ENCODE results near the gene CAPG. TPM values are rescaled to one million over a fixed set of nuclear protein-coding genes. Genes with fewer than 3 reads are reported as not detected.
A peak's percentile ranks its signal among the peaks of the same experiment; 100 is the strongest.

Gene CAPG
- total and polyA plus RNA-seq, 9 of the 15 experiments (the other 6 are each of a cell fraction or from before 2014, with no cell fraction given) = 10.6 to 90.4 (median 56.0) TPM

DNA sequence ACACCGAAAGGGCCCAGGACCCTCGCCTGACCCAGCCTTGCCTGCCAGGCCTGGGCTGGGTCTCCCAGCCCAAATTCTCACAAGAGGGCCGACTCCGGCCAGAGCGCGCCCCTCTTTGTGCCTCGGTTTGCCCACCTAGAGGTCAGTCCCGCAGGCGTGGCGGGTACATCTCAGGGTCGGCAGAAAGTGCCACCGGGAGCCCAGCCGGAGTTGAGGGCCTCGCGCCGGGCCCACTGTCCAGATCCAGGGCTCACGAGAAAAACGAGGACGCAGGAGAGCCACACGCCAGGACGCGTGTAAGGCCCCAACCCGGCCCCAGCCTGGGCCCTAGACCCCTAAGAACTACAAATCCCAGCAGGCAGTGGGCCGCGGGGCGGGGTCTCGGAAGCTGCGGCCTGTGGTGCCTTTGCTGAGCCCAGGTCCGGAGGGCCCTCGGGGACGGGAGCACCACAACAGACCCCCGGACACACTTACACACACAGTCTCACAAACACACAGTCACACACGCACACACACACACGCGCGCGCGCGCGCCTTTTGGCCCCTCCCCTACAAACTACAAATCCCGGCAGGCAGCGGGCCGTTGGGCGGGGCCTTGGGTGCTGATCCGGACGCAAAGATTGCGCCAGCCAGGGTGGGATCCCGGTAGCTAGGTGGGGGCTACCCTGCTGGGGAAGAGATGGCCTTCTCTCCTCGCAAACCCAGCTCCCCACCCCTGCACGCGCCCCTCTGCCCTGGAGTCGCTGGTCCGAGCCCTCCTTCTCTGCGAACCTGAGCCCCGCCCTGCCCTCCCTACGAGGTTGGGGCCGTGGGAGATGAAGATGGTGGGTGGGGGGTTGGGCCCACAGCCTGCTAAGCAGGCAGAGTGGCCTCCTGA lies 8.2 kb upstream of the CAPG start, which contains the start of gene SH2D6 (continued):
- TF ChIP-seq, protein P1, sequence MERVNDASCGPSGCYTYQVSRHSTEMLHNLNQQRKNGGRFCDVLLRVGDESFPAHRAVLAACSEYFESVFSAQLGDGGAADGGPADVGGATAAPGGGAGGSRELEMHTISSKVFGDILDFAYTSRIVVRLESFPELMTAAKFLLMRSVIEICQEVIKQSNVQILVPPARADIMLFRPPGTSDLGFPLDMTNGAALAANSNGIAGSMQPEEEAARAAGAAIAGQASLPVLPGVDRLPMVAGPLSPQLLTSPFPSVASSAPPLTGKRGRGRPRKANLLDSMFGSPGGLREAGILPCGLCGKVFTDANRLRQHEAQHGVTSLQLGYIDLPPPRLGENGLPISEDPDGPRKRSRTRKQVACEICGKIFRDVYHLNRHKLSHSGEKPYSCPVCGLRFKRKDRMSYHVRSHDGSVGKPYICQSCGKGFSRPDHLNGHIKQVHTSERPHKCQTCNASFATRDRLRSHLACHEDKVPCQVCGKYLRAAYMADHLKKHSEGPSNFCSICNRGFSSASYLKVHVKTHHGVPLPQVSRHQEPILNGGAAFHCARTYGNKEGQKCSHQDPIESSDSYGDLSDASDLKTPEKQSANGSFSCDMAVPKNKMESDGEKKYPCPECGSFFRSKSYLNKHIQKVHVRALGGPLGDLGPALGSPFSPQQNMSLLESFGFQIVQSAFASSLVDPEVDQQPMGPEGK (CRISPR knock-in tag; IDR thresholded peaks at IDR 0.05; ENCODE audit: borderline replicate concordance) = peak; percentile 30; the same call in 1 of the 2 replicates
- TF ChIP-seq E2F3 (CRISPR knock-in tag; IDR thresholded peaks at IDR 0.05) (peak; percentile 74), ZNF584 (CRISPR knock-in tag; IDR thresholded peaks at IDR 0.05; ENCODE audit: low read depth) (peak; percentile 89), ZNF175 (CRISPR knock-in tag; IDR thresholded peaks at IDR 0.05; ENCODE audit: low read depth) (peak; percentile 81), PCBP2 (IDR thresholded peaks at IDR 0.05; ENCODE audit: low read depth, low read length, poor library complexity, severe bottlenecking) (no peak), ZNF551 (CRISPR knock-in tag; IDR thresholded peaks at IDR 0.05) (no peak), CXXC5 (CRISPR knock-in tag; IDR thresholded peaks at IDR 0.05) (peak; percentile 81), ZNF384 (IDR thresholded peaks at IDR 0.05; ENCODE audit: low read depth, low read length) (no peak), ELF4 (CRISPR knock-in tag; IDR thresholded peaks at IDR 0.05) (no peak), IRF2 (CRISPR knock-in tag; IDR thresholded peaks at IDR 0.05) (no peak), FOS (IDR thresholded peaks at IDR 0.05; ENCODE audit: extremely low read depth, insufficient read length) (no peak), SRSF7 (optimal IDR thresholded peaks at IDR 0.05; ENCODE audit: low read depth, low read length) (no peak)
- TF ChIP-seq, protein P2, sequence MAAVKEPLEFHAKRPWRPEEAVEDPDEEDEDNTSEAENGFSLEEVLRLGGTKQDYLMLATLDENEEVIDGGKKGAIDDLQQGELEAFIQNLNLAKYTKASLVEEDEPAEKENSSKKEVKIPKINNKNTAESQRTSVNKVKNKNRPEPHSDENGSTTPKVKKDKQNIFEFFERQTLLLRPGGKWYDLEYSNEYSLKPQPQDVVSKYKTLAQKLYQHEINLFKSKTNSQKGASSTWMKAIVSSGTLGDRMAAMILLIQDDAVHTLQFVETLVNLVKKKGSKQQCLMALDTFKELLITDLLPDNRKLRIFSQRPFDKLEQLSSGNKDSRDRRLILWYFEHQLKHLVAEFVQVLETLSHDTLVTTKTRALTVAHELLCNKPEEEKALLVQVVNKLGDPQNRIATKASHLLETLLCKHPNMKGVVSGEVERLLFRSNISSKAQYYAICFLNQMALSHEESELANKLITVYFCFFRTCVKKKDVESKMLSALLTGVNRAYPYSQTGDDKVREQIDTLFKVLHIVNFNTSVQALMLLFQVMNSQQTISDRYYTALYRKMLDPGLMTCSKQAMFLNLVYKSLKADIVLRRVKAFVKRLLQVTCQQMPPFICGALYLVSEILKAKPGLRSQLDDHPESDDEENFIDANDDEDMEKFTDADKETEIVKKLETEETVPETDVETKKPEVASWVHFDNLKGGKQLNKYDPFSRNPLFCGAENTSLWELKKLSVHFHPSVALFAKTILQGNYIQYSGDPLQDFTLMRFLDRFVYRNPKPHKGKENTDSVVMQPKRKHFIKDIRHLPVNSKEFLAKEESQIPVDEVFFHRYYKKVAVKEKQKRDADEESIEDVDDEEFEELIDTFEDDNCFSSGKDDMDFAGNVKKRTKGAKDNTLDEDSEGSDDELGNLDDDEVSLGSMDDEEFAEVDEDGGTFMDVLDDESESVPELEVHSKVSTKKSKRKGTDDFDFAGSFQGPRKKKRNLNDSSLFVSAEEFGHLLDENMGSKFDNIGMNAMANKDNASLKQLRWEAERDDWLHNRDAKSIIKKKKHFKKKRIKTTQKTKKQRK (IDR thresholded peaks at IDR 0.05; ENCODE audit: borderline replicate concordance, low read depth, low read length) = no peak
- TF ChIP-seq, protein P3, sequence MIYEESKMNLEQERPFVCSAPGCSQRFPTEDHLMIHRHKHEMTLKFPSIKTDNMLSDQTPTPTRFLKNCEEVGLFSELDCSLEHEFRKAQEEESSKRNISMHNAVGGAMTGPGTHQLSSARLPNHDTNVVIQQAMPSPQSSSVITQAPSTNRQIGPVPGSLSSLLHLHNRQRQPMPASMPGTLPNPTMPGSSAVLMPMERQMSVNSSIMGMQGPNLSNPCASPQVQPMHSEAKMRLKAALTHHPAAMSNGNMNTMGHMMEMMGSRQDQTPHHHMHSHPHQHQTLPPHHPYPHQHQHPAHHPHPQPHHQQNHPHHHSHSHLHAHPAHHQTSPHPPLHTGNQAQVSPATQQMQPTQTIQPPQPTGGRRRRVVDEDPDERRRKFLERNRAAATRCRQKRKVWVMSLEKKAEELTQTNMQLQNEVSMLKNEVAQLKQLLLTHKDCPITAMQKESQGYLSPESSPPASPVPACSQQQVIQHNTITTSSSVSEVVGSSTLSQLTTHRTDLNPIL (CRISPR knock-in tag; IDR thresholded peaks at IDR 0.05) = no peak
- TF ChIP-seq, protein P4, sequence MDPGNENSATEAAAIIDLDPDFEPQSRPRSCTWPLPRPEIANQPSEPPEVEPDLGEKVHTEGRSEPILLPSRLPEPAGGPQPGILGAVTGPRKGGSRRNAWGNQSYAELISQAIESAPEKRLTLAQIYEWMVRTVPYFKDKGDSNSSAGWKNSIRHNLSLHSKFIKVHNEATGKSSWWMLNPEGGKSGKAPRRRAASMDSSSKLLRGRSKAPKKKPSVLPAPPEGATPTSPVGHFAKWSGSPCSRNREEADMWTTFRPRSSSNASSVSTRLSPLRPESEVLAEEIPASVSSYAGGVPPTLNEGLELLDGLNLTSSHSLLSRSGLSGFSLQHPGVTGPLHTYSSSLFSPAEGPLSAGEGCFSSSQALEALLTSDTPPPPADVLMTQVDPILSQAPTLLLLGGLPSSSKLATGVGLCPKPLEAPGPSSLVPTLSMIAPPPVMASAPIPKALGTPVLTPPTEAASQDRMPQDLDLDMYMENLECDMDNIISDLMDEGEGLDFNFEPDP (CRISPR knock-in tag; IDR thresholded peaks at IDR 0.05) = no peak
- TF ChIP-seq, protein P5, sequence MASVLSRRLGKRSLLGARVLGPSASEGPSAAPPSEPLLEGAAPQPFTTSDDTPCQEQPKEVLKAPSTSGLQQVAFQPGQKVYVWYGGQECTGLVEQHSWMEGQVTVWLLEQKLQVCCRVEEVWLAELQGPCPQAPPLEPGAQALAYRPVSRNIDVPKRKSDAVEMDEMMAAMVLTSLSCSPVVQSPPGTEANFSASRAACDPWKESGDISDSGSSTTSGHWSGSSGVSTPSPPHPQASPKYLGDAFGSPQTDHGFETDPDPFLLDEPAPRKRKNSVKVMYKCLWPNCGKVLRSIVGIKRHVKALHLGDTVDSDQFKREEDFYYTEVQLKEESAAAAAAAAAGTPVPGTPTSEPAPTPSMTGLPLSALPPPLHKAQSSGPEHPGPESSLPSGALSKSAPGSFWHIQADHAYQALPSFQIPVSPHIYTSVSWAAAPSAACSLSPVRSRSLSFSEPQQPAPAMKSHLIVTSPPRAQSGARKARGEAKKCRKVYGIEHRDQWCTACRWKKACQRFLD (CRISPR knock-in tag; IDR thresholded peaks at IDR 0.05) = peak; percentile 91
